ENCODE results near the gene ITGA11.

- no peak for TF ChIP-seq CTCF (IDR thresholded peaks at IDR 0.05; ENCODE audit: insufficient read depth, low read length)
- no peak for TF ChIP-seq REST (IDR thresholded peaks at IDR 0.05; ENCODE audit: insufficient replicate concordance, low read depth)
- TF ChIP-seq POLR2AphosphoS5 (IDR thresholded peaks at IDR 0.05; ENCODE audit: low read depth): no peak
- TF ChIP-seq SPI1 (IDR thresholded peaks at IDR 0.05; ENCODE audit: borderline replicate concordance, low read depth): no peak
- TF ChIP-seq GABPA (IDR thresholded peaks at IDR 0.05; ENCODE audit: low read depth): no peak
These were observed 4.7 kb upstream of the ITGA11 start for GRCh38 chr15:68436680-68437079.

Measured in HL-60 (cell line).